AG20443 (cell line): Measurements from ENCODE around the gene FLT1.

Experiments
- DNase-seq: peaks from one replicate; pipeline ENCODE4 v3.0.0; 2012; ENCODE audit warnings: low spot score, mixed read lengths

FLT1 gene

GRCh38 chr13:28314879-28315278, 180.0 kb downstream of the FLT1 start:
- no peak for DNase-seq

DNA sequence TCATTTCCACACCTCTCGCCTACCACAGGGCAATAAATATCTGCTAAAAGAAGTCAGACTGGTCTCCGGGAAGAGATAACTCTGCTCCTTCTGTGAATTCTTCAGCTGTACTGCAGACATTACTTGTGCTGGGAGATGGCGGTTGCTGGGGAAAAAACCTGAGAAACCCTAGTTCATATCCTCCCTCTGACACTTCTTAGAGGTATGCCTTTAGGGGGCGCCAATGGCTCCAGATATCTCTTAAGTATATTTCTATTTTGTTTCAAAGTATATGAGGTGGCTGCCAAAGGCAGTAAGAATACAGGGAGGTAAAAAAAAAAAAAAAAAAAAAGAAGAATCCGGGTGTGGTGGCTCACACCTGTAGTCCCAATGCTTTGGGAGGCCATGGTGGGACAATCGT, 181.3 kb downstream of the FLT1 start:
- peak; percentile 32 for DNase-seq

DNA sequence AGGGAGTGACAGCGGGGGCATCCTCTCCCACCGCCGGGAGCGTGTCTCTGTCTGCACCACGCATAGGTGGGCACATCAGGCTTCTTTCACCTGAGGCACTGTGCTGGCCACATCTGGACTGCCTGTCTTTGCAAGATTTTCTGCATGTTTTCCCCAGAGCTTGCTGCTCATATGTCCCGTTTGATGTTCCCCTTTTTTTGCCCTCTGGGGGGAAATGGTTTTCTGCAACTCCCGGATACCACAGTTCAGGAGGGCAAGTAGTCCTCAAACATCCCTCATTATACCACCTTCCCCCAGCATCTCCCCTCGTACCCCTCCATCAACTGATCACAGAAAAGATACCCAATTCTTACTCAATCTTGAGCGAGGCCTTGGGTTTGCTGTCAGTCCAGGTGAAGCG, 188.6 kb downstream of the FLT1 start:
- DNase-seq: no peak

- no peak for DNase-seq
Measured at GRCh38 chr13:28301839-28302238, 193.1 kb downstream of the FLT1 start.

- DNase-seq: no peak
Measured at GRCh38 chr13:28299916-28300315, 195.0 kb downstream of the FLT1 start.

DNA sequence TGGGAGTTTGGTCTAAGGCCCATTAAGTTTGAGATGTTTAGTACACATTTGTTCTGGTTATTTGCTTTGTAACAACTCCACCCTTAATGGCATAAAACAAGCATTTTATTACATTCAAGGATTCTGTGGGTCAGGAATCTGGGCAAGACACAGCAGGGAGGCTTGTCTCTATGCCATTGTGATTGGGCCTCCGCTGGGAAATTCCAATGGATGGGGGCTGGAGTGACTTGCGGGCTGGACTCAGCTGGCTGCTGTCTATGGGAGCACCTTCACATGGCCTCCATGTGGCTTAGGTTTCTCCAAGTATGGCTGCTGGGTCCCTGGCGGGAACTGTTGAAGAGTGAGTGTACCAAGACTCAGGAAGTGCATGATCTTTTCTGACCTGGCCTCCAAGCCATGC, 197.6 kb downstream of the FLT1 start:
- no peak for DNase-seq

DNA sequence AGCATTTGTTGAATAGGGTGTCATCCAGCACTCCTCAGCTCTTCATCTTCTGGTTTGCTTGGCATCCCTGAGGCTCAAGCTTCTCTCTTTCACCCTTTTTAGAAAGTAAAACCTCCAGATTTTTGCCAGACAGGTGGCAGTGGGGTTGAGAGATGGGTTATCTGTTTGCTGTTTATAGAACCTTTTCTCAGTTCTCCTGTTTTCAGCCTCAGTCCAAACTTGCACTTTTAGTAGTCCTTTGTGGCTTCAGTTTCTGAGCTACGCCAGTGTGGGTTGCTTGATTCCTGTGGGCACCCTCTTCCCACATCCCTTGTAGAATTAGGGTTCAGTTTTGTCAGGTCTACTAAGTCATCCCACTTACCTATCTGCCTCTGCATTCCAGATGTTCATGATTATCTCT, 208.7 kb downstream of the FLT1 start:
- DNase-seq: no peak

DNA sequence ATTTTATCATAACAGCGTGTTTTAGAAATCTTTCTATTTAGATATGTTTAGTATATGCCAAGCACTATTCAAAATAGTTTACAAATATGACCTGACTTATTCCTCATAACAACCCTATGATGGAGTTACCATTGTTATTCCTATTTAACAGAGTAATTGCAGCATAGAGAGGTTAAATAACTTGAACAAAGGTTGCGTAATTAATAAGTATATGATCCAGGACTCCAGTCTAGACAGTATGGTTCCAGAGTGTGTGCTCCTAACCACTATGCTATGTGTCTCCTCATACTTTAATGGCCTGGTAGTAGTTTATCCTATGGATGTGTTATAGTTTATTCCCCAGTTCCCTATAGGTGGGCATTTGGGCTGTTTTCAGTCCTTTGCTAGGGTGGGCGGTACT, 211.3 kb downstream of the FLT1 start:
- no peak for DNase-seq

DNA sequence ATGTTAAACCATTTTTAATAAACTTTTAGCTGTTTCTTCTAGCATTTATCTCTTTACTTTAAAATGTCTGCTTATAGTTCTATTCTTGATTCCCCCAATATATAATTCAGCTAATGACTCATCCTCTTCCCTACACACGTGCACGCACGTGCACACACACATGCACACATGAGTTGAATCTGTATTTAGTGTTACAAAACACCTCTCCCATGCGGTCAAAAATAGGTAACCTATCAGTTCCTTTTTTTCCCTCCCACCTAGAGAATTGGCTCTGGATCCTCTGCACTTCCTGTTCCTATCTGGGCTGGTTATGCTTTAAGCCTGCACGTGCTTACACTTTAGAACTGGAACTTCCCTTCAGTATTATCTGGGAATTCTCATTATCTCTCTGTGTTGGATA, 212.5 kb downstream of the FLT1 start:
- no peak for DNase-seq

- DNase-seq: no peak
Measured at GRCh38 chr13:28273919-28274318, 221.0 kb downstream of the FLT1 start.

DNA sequence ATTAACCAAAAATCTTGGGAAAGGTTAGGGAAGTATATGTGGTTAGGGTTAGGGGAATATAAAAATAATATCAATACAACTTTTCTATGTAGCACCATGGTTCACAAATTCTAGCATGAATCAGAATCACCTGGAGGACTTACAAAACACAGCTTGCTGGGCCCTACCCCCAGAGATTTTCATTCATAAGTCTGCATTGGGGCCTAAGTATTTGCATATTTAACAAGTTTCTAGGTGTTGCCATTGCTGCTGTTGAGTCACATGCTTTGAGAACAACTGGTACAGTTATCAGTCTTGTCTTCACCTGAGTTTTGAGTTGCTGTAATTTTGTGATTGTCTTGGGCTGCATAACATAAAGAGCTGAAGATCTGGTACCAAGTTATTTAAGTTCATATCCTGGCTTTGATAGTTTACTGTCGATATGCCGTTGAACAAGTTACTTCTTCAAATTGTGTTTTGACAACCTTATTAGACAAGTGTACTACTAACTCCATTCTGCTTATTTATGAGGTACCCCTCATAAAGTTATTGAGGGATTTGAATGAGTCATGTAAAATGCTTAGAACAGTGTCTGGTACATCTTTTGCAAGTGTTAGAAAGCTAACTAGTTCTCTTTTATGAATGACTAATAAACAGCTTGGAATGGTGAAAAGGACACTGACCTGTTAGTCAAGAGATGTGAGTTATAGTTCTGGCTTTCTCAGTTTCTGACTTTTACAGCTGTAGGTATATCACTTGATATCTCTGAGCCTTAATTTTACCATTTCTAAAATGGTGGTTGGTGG, 223.7 kb downstream of the FLT1 start:
- DNase-seq: no peak

- no peak for DNase-seq
Measured at GRCh38 chr13:28268800-28269223, 226.1 kb downstream of the FLT1 start.

DNA sequence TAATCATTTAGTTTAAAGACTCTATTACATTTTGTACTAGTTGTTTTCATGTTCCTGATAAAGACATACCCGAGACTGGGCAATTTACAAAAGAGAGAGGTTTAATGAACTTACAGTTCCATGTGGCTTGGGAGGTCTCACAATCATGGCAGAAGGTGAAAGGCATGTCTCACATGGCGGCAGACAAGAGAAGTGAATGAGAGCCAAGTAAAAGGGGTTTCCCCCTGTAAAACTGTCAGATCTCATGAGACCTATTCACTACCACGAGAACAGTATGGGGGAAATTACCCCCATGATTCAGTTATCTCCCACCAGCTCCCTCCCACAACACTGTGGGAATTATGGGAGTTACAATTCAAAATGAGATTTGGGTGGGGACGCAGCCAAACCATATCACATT, 227.4 kb downstream of the FLT1 start:
- no peak for DNase-seq

GRCh38 chr13:28258417-28258816, 236.5 kb downstream of the FLT1 start:
- DNase-seq: no peak

DNA sequence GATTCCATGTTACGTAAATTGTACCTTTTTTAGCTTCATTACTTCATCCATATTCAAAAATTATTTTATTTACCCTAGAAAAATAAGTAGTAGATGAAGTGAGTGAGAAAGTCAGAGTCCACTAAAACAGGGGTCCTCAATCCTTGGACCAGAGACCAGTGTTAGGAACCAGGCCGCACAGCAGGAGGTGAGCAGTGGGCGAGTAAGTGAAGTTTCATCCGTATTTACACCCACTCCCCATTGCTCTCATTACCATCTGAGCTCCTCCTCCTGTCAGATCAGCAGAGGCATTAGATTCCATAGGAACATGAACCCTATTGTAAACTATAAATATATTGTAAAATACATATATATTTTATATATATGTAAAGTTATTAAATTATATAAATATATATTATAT, 237.6 kb downstream of the FLT1 start:
- DNase-seq: no peak

GRCh38 chr13:28252547-28252946, 242.4 kb downstream of the FLT1 start:
- DNase-seq: no peak

GRCh38 chr13:28251466-28251865, 243.5 kb downstream of the FLT1 start:
- no peak for DNase-seq

GRCh38 chr13:28250542-28250941, 244.4 kb downstream of the FLT1 start:
- DNase-seq: no peak
